Body of pancreas (tissue), 4 donors: ENCODE results near the gene HES1.

Experiments used
- CTCF ChIP-seq, 7 experiments: fragments of 450-650 bp in 4 of 7; fragments of 200-600 bp in 3 of 7; sonication (generic) in 3 of 7; IDR thresholded peaks; one replicate each; pipeline ENCODE4 v1.5.1; 2016 to 2019; ENCODE audit warnings: antibody characterized with exemption in 7 of 7
- POLR2A ChIP-seq, 3 donors: fragments of 450-650 bp; IDR thresholded peaks; one replicate each; pipeline ENCODE4 v1.6.1; 2016; ENCODE audit warnings: antibody characterized with exemption in 3 of 3, mild to moderate bottlenecking in 2 of 3

GRCh38 chr3:194133661-194134230 is 2.2 kb upstream of the HES1 start:
- TF ChIP-seq CTCF (IDR thresholded peaks at IDR 0.05), result no peak
- peak in 1 of 3 donors; percentile 3 for TF ChIP-seq POLR2A (IDR thresholded peaks at IDR 0.05)
